ENCODE results near the gene ABCB10. TPM values are rescaled to one million over a fixed set of nuclear protein-coding genes. Genes with fewer than 3 reads are reported as not detected.

ABCB10 gene
- total RNA-seq = 13.6 and 17.6 TPM in 2 replicates

- DNase-seq (ENCODE audit: low read depth) (peak; percentile 92), FAIRE-seq (no peak)
- H3K27me3 ChIP-seq (ENCODE audit: control insufficient read depth, insufficient read depth, low read length) = no peaks in the 10 kb centered on the region
- TF ChIP-seq CTCF (IDR thresholded peaks at IDR 0.05; ENCODE audit: insufficient read depth, low read length, severe bottlenecking) = peak; percentile 90
- H3K4me3 ChIP-seq (ENCODE audit: low read depth, low read length) = peak within 1 kb of the TSS; percentile 73
- no peaks in the 10 kb centered on the region for H3K36me3 ChIP-seq (ENCODE audit: control insufficient read depth, insufficient read depth, low read length)
Measured at GRCh38 chr1:229558460-229559335, at the start of gene ABCB10. TSS of gene ABCB10 (minus strand) at chr1:229558707. CDS start at chr1:229558652, 55 bp downstream.

GRCh38 chr1:229607370-229607769 is 48.9 kb upstream of the ABCB10 start:
- TF ChIP-seq CTCF (IDR thresholded peaks at IDR 0.05; ENCODE audit: insufficient read depth, low read length, severe bottlenecking) = no peak
- Histone ChIP-seq H3K4me3 (ENCODE audit: low read depth, low read length) (no peak overlapping the region), H3K36me3 (ENCODE audit: control insufficient read depth, insufficient read depth, low read length) (peaks cover 12% of the 10 kb centered on the region), H3K27me3 (ENCODE audit: control insufficient read depth, insufficient read depth, low read length) (no peaks in the 10 kb centered on the region)
- no peak for DNase-seq (ENCODE audit: low read depth)
- FAIRE-seq = no peak

GRCh38 chr1:229603371-229604005 is 45.0 kb upstream of the ABCB10 start:
- no peak for FAIRE-seq
- TF ChIP-seq CTCF (IDR thresholded peaks at IDR 0.05; ENCODE audit: insufficient read depth, low read length, severe bottlenecking) = no peak

GRCh38 chr1:229600229-229600628 is 41.7 kb upstream of the ABCB10 start:
- no peak for FAIRE-seq
- DNase-seq (ENCODE audit: low read depth) = no peak
- Histone ChIP-seq H3K36me3 (ENCODE audit: control insufficient read depth, insufficient read depth, low read length) (peaks cover 14% of the 10 kb centered on the region), H3K27me3 (ENCODE audit: control insufficient read depth, insufficient read depth, low read length) (no peaks in the 10 kb centered on the region), H3K4me3 (ENCODE audit: low read depth, low read length) (no peak overlapping the region)
- TF ChIP-seq CTCF (IDR thresholded peaks at IDR 0.05; ENCODE audit: insufficient read depth, low read length, severe bottlenecking) = no peak

More at GRCh38 chr1:229603371-229604005, 45.0 kb upstream of the ABCB10 start:
- no peak for DNase-seq (ENCODE audit: low read depth)
- H3K36me3 ChIP-seq (ENCODE audit: control insufficient read depth, insufficient read depth, low read length) = peaks cover 15% of the 10 kb centered on the region
- no peak overlapping the region for H3K4me3 ChIP-seq (ENCODE audit: low read depth, low read length)
- no peaks in the 10 kb centered on the region for H3K27me3 ChIP-seq (ENCODE audit: control insufficient read depth, insufficient read depth, low read length)

- H3K27me3 ChIP-seq (ENCODE audit: control insufficient read depth, insufficient read depth, low read length) = no peaks in the 10 kb centered on the region
- no peak overlapping the region for H3K4me3 ChIP-seq (ENCODE audit: low read depth, low read length)
- TF ChIP-seq CTCF (IDR thresholded peaks at IDR 0.05; ENCODE audit: insufficient read depth, low read length, severe bottlenecking) = no peak
- H3K36me3 ChIP-seq (ENCODE audit: control insufficient read depth, insufficient read depth, low read length) = peaks cover 17% of the 10 kb centered on the region
- FAIRE-seq (no peak), DNase-seq (ENCODE audit: low read depth) (no peak)
Measured at GRCh38 chr1:229599218-229599954, 40.9 kb upstream of the ABCB10 start.
